Measurements from ENCODE around the gene HMGN3.

- TF ChIP-seq CTCF (IDR thresholded peaks at IDR 0.05) = no peak
- no peak for TF ChIP-seq POLR2A (IDR thresholded peaks at IDR 0.05)
Observed at GRCh38 chr6:79257381-79258205, 23.1 kb upstream of the HMGN3 start.

Data from thyroid gland (tissue), 4 donors.